Activated T-cell treated with anti-CD3 and anti-CD28 coated beads, Interleukin-2, amount 50 U/mL, for 72 hours (primary cell): Measurements from ENCODE around the gene XRRA1. TPM values are rescaled to one million over a fixed set of nuclear protein-coding genes. Genes with fewer than 3 reads are reported as not detected.
"Not testable (repeated sequence)": the region's sequence is repeated elsewhere in the genome, so short reads cannot be mapped to it uniquely, and the experiment has no call there.

Experiments
- ATAC-seq, 2 donors: fragments of 150-1000 bp; cut with Tn5 transposase; replicated peaks in 1 of 2; 2 replicates each; pipeline ENCODE4 v1.10.0; 2021; ENCODE audit warnings: moderate library complexity in 2 of 2, mild to moderate bottlenecking in 1 of 2
- DNase-seq, 2 donors: peaks; one replicate each; pipeline ENCODE4 v3.0.0; 2021 to 2022; ENCODE audit warnings: mixed read lengths in 1 of 2
- H3K27ac Mint-ChIP-seq: one replicate; pipeline ENCODE4 v1.8.0; 2022; ENCODE audit warnings: mild to moderate bottlenecking, moderate library complexity, mixed read lengths
- H3K27me3 Mint-ChIP-seq: one replicate; pipeline ENCODE4 v1.8.0; 2022; ENCODE audit warnings: low read depth, mixed read lengths
- H3K36me3 Mint-ChIP-seq, 2 donors: one replicate each; pipeline ENCODE4 v1.8.0; 2022; ENCODE audit warnings: mixed read lengths in 2 of 2, mild to moderate bottlenecking in 1 of 2; ENCODE audit not compliant: insufficient read depth in 2 of 2
- H3K4me1 Mint-ChIP-seq: one replicate; pipeline ENCODE4 v1.8.0; 2022; ENCODE audit warnings: low read depth, mixed read lengths
- H3K4me3 Mint-ChIP-seq, 2 donors: one replicate each; pipeline ENCODE4 v1.8.0; 2022; ENCODE audit warnings: mild to moderate bottlenecking in 2 of 2, mixed read lengths in 2 of 2, moderate library complexity in 2 of 2
- H3K9me3 Mint-ChIP-seq, 2 donors: one replicate each; pipeline ENCODE4 v1.8.0; 2022; ENCODE audit warnings: mixed read lengths in 2 of 2
- total RNA-seq, 2 donors: library from RNA; stranded (reverse); gene quantifications; one replicate each; pipeline ENCODE4 v1.2.3, GENCODE V29; 2022

The XRRA1 gene
- total RNA-seq, 2 donors from 2014 or later = 15.4 to 22.6 TPM

- no peak for ATAC-seq
Observed at GRCh38 chr11:74970852-74971395, 22.0 kb upstream of the XRRA1 start.

GRCh38 chr11:74966651-74967050 is 17.8 kb upstream of the XRRA1 start:
- no peaks in the 10 kb centered on the region for H3K9me3 Mint-ChIP-seq
- H3K4me3 Mint-ChIP-seq = no peak overlapping the region

More at GRCh38 chr11:74970852-74971395, 22.0 kb upstream of the XRRA1 start:
- no peak for DNase-seq
- Mint-ChIP-seq H3K4me3 (no peak overlapping the region), H3K9me3 (no peaks in the 10 kb centered on the region), H3K4me1 (no peaks in the 10 kb centered on the region), H3K36me3 (peaks cover 7 to 25% of the 10 kb centered on the region in 2 donors), H3K27ac (no peak overlapping the region), H3K27me3 (no peaks in the 10 kb centered on the region)

DNA sequence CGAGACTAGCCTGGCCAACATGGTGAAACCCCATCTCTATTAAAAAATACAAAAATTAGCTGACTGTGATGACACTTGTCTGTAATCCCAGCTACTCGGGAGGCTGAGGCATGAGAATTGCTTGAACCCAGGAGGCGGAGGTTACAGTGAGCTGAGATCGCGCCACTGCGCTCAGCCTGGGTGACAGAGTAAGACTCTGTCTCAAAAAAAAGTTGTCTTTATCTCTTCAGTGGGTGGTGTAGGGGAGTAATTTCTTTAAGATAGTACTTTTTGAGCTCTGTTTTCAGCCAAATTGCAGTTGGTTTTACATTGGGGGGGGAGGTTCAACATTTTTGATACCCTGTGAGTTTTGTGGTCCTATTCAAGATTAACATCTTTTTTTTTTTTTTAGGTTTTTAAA is 11.2 kb upstream of the XRRA1 start:
- peak overlapping the region; percentile 48 for H3K27ac Mint-ChIP-seq
- DNase-seq, H3K36me3 Mint-ChIP-seq, ATAC-seq, H3K9me3 Mint-ChIP-seq, H3K27me3 Mint-ChIP-seq, H3K4me3 Mint-ChIP-seq: not testable (repeated sequence)
- peaks cover 61% of the 10 kb centered on the region for H3K4me1 Mint-ChIP-seq

More at GRCh38 chr11:74966651-74967050, 17.8 kb upstream of the XRRA1 start:
- H3K36me3 Mint-ChIP-seq = peaks cover 0 to 16% of the 10 kb centered on the region in 2 donors
- H3K27ac Mint-ChIP-seq = no peak overlapping the region
- no peak for DNase-seq
- no peak for ATAC-seq
- no peaks in the 10 kb centered on the region for H3K27me3 Mint-ChIP-seq
- peaks cover 16% of the 10 kb centered on the region for H3K4me1 Mint-ChIP-seq

DNA sequence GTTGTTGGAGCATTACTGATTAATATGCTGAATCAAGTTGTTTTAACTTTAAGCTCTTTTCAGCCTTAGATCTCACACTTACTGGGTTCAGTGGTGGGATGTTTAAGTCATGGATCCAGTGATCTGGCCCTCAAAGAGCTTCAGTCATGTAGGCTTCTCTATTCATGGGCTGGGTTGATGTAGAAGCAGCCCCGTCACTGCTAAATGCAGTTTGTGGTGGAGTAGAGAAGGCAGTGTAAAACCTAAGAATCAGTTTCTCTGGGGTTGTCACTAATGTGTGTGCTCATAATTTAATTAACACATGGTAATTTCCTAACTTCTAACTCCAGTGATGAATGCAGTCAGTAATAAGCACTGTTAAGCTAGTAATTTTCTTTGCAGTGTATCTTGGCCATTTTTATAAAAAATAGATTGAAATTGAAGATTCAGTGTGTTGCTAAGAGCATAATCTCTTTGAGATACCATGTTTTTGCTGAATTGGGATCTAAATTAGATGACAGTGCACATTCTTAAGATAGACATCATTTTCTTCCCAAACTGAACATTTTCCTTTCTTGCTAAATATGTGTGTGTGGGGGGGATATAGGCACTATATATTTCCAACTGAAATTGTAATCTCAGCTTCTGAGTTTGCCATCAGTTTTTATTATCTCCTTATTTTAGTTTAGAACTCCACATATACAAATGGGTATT is 9.2 kb upstream of the XRRA1 start:
- Mint-ChIP-seq H3K27ac (peak overlapping the region; percentile 64), H3K36me3 (peaks cover 3 to 9% of the 10 kb centered on the region in 2 donors), H3K4me1 (peaks cover 76% of the 10 kb centered on the region), H3K9me3 (no peaks in the 10 kb centered on the region), H3K27me3 (no peaks in the 10 kb centered on the region), H3K4me3 (no peak overlapping the region)
- ATAC-seq = no peak
- no peak for DNase-seq

DNA sequence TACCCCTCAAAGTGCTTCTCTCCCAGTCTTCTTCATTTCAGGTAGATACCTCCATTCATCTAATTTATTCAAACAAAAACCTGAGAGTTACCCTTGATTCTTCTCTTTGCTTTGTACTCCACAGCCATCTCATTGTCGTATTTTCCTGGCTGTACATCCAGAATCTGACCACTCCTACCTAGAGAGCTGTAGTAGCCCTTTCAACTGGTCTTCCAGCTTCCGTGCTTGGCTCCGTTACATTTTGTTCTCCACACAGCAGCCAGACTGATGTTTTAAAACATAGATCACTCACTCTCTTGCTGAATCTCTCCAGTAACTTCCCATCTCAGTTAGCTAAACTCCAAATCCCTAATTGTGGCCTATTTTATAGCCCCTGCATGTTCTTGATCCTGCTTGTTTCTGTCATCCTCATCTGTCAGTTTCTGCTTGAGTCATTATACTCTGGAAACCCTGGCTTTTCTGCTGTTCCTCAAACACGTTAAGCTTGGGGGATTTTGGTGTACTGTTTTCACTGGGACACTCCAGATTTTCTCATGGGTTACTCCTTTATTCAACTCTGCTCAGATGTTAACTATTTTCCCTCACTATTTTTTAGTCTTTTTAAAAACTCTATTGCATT is 7.6 kb upstream of the XRRA1 start:
- H3K27me3 Mint-ChIP-seq = no peaks in the 10 kb centered on the region
- DNase-seq (no peak), ATAC-seq (no peak)
- H3K4me3 Mint-ChIP-seq = no peak overlapping the region
- H3K9me3 Mint-ChIP-seq = no peaks in the 10 kb centered on the region
- peaks cover 80% of the 10 kb centered on the region for H3K4me1 Mint-ChIP-seq
- H3K27ac Mint-ChIP-seq = peak overlapping the region; percentile 2
- H3K36me3 Mint-ChIP-seq = peaks cover 6 to 11% of the 10 kb centered on the region in 2 donors

DNA sequence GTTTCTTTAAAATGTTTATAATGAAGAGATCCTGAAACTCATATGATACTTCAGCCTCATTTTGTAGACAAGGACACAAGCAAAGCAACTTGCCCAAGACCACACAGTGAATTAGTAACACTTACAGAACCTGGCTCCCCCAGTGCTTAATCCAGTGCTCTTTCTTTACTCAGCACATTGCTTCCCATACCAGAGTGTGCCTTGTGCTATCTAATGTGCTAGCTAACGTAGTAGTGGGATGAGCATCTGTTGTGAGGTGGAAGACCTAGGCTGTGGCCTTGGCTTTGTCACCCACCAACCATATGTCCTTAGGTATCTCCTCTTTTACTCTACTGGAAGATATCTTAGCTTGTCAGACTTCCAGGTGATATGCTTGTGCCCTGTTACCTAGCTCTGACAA is 5.3 kb upstream of the XRRA1 start:
- H3K36me3 Mint-ChIP-seq = peaks cover 14 to 23% of the 10 kb centered on the region in 2 donors
- ATAC-seq (no peak), DNase-seq (no peak)
- H3K4me3 Mint-ChIP-seq = no peak overlapping the region
- no peaks in the 10 kb centered on the region for H3K27me3 Mint-ChIP-seq
- H3K27ac Mint-ChIP-seq = peak overlapping the region; percentile 18
- H3K4me1 Mint-ChIP-seq = peaks cover 82% of the 10 kb centered on the region
- no peaks in the 10 kb centered on the region for H3K9me3 Mint-ChIP-seq

DNA sequence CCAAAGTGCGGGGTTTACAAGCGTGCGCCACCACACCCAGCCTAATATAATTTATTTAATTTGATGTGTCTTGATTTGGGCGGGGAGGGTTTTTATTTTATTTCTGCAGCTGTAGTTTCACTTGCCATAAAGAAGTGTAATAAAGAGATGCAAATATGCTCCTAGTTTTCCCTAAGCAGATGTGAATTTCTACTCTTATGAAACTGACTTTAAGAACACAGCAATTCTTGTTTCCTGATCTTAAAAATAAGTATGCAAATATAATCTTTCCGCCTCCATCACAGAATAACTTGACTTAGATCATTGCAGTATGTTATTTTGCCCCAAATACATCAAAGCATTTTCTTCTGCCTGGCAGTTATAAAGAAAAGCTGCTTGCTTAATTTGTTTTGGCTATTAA is 4.6 kb upstream of the XRRA1 start:
- Mint-ChIP-seq H3K4me3 (no peak overlapping the region), H3K4me1 (peaks cover 83% of the 10 kb centered on the region), H3K9me3 (no peaks in the 10 kb centered on the region), H3K36me3 (peaks cover 16 to 26% of the 10 kb centered on the region in 2 donors), H3K27me3 (no peaks in the 10 kb centered on the region), H3K27ac (no peak overlapping the region)
- DNase-seq (no peak), ATAC-seq (no peak)

GRCh38 chr11:74952752-74953151 is 3.9 kb upstream of the XRRA1 start:
- H3K9me3 Mint-ChIP-seq = no peaks in the 10 kb centered on the region
- H3K27me3 Mint-ChIP-seq = no peaks in the 10 kb centered on the region
- H3K4me1 Mint-ChIP-seq = peaks cover 82% of the 10 kb centered on the region
- ATAC-seq (no peak), DNase-seq (no peak)
- peak overlapping the region in 1 of 2 donors; percentile 18 for H3K4me3 Mint-ChIP-seq
- peaks cover 16 to 26% of the 10 kb centered on the region in 2 donors for H3K36me3 Mint-ChIP-seq
- no peak overlapping the region for H3K27ac Mint-ChIP-seq

GRCh38 chr11:74951226-74951625 is 2.3 kb upstream of the XRRA1 start:
- Mint-ChIP-seq H3K9me3 (peaks cover 0 to 2% of the 10 kb centered on the region in 2 donors), H3K36me3 (peaks cover 14 to 27% of the 10 kb centered on the region in 2 donors), H3K27ac (peak overlapping the region; percentile 100), H3K4me3 (peak overlapping the region; percentile 98 to 99), H3K27me3 (no peaks in the 10 kb centered on the region), H3K4me1 (peaks cover 75% of the 10 kb centered on the region)
- ATAC-seq (no peak), DNase-seq (no peak)

GRCh38 chr11:74950374-74950969 is 1.6 kb upstream of the XRRA1 start:
- ATAC-seq (no peak), DNase-seq (no peak)
- Mint-ChIP-seq H3K4me3 (peak overlapping the region; percentile 98 to 99), H3K9me3 (peaks cover 0 to 2% of the 10 kb centered on the region in 2 donors), H3K4me1 (peaks cover 80% of the 10 kb centered on the region), H3K36me3 (peaks cover 14 to 27% of the 10 kb centered on the region in 2 donors), H3K27me3 (no peaks in the 10 kb centered on the region), H3K27ac (peak overlapping the region; percentile 100)

GRCh38 chr11:74949753-74950137 is 854 bp upstream of the XRRA1 start:
- Mint-ChIP-seq H3K27ac (peak overlapping the region; percentile 100), H3K36me3 (peaks cover 13 to 26% of the 10 kb centered on the region in 2 donors), H3K27me3 (no peaks in the 10 kb centered on the region), H3K4me3 (peak overlapping the region; percentile 98 to 99), H3K4me1 (peaks cover 80% of the 10 kb centered on the region), H3K9me3 (peaks cover 0 to 2% of the 10 kb centered on the region in 2 donors)
- DNase-seq (no peak), ATAC-seq (no peak)

- DNase-seq (no peak), ATAC-seq (peak; percentile 12)
- Mint-ChIP-seq H3K27ac (peak overlapping the region; percentile 100), H3K27me3 (no peaks in the 10 kb centered on the region), H3K9me3 (peaks cover 0 to 2% of the 10 kb centered on the region in 2 donors), H3K4me1 (peaks cover 79% of the 10 kb centered on the region), H3K4me3 (peak overlapping the region; percentile 98 to 99), H3K36me3 (peaks cover 13 to 20% of the 10 kb centered on the region in 2 donors)
Observed at GRCh38 chr11:74948546-74948897, 369 bp downstream of the XRRA1 start.

DNA sequence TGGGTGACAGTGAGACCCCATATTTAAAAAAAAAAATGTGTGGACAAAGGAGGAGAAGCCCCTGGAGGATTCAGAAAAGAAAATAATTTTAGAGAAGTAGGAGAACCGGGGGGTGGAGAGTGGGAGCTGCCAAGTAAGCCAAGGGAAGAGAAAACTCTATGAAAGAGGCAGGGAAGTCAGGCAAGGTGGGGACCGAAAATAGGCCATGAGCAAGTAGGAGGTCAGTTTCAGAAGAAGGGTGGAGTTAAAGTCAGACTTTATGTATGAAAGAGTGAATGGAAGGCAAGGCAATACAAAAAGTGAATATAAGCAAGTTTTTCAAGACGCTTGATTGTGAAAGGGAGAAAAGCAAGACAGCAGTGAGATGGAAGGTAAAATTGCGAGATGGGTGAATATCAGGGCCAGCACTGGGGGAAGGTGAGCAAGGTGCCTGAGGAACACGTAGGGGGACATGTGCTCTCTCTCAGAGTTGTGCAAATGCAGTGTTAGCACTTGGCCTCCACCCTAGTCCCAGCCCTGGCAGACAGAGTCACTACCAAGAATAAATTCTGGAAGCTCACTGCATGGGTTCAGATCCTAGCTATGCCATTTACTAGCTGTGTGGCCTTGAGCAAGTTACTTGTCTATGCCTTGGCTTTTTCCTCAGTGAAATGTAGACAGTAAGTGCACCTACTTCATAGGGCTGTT is 6.7 kb downstream of the XRRA1 start:
- H3K4me1 Mint-ChIP-seq = peaks cover 40% of the 10 kb centered on the region
- no peak for ATAC-seq
- no peak overlapping the region for H3K27ac Mint-ChIP-seq
- DNase-seq = no peak
- H3K9me3 Mint-ChIP-seq = peaks cover 0 to 2% of the 10 kb centered on the region in 2 donors
- no peak overlapping the region for H3K4me3 Mint-ChIP-seq
- no peaks in the 10 kb centered on the region for H3K27me3 Mint-ChIP-seq
- H3K36me3 Mint-ChIP-seq = peaks cover 1 to 4% of the 10 kb centered on the region in 2 donors
